Sigmoid colon (tissue), 4 donors: ENCODE data around the gene ACO2.

Experiments used
- CTCF ChIP-seq, 4 experiments: fragments of 450-650 bp in 3 of 4; fragments of 200-600 bp in 1 of 4; IDR thresholded peaks; one replicate each; pipeline ENCODE4 v1.5.1; 2016 to 2019; ENCODE audit warnings: antibody characterized with exemption in 4 of 4, mild to moderate bottlenecking in 3 of 4, moderate library complexity in 2 of 4
- EP300 ChIP-seq, 4 donors: sonication (generic); formaldehyde crosslinking; IDR thresholded peaks; one replicate each; pipeline ENCODE4 v1.6.1; 2017; ENCODE audit warnings: antibody characterized with exemption in 4 of 4
- POLR2A ChIP-seq, 2 donors: fragments of 450-650 bp; IDR thresholded peaks; one replicate each; pipeline ENCODE4 v1.6.1; 2016; ENCODE audit warnings: antibody characterized with exemption in 2 of 2, mild to moderate bottlenecking in 2 of 2, moderate library complexity in 2 of 2
- POLR2AphosphoS5 ChIP-seq, 4 donors: sonication (generic); formaldehyde crosslinking; IDR thresholded peaks; one replicate each; pipeline ENCODE4 v1.6.1; 2017; ENCODE audit warnings: antibody characterized with exemption in 4 of 4

GRCh38 chr22:41560095-41560471 lies 91.2 kb downstream of the ACO2 start:
- TF ChIP-seq POLR2A (IDR thresholded peaks at IDR 0.05) (no peak), CTCF (IDR thresholded peaks at IDR 0.05) (no peak), EP300 (IDR thresholded peaks at IDR 0.05) (no peak), POLR2AphosphoS5 (IDR thresholded peaks at IDR 0.05) (no peak)
